Retinal pigment epithelial cell (primary cell): ENCODE measurements around the gene COG5.

Source experiments
- DNase-seq: peaks from one replicate; pipeline ENCODE4 v3.0.0-alpha.2; 2010; ENCODE audit warnings: low read depth
- H3K4me3 ChIP-seq: 2 replicates; pipeline ENCODE4 v1.5.1; 2011; ENCODE audit warnings: mild to moderate bottlenecking, low read length, control low read depth, moderate library complexity
- TF ChIP-seq, protein P1 (sequence below): conservative IDR thresholded peaks from 2 replicates; pipeline ENCODE4 v1.5.1; 2011; ENCODE audit warnings: low read depth, low read length, control low read depth, inconsistent platforms

The COG5 gene

DNA sequence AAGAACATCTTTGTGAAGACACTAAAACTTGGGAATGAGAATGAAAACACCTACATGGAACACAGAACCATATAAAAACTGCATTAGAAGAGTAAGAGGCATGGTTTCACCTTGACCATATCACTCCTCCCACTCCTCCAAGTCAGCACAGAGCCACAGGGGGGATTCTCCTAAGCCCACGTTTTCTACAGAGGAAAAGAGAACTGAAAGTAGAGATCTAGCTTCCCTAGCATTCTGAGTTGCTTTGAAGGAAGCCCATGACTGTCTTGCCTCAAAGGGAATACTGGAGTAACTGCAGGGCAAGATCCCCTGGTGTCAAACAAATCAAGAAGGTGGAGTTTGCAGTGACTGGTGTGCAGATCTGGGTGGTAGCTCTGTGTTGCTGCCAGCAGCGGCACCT is 351.0 kb downstream of the COG5 start:
- TF ChIP-seq, protein P1, sequence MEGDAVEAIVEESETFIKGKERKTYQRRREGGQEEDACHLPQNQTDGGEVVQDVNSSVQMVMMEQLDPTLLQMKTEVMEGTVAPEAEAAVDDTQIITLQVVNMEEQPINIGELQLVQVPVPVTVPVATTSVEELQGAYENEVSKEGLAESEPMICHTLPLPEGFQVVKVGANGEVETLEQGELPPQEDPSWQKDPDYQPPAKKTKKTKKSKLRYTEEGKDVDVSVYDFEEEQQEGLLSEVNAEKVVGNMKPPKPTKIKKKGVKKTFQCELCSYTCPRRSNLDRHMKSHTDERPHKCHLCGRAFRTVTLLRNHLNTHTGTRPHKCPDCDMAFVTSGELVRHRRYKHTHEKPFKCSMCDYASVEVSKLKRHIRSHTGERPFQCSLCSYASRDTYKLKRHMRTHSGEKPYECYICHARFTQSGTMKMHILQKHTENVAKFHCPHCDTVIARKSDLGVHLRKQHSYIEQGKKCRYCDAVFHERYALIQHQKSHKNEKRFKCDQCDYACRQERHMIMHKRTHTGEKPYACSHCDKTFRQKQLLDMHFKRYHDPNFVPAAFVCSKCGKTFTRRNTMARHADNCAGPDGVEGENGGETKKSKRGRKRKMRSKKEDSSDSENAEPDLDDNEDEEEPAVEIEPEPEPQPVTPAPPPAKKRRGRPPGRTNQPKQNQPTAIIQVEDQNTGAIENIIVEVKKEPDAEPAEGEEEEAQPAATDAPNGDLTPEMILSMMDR, result no peak
- H3K4me3 ChIP-seq, result no peak overlapping the region
- no peak for DNase-seq

GRCh38 chr7:107210400-107210799 is 353.3 kb downstream of the COG5 start:
- TF ChIP-seq, protein P1, result no peak
- no peak overlapping the region for H3K4me3 ChIP-seq
- no peak for DNase-seq

DNA sequence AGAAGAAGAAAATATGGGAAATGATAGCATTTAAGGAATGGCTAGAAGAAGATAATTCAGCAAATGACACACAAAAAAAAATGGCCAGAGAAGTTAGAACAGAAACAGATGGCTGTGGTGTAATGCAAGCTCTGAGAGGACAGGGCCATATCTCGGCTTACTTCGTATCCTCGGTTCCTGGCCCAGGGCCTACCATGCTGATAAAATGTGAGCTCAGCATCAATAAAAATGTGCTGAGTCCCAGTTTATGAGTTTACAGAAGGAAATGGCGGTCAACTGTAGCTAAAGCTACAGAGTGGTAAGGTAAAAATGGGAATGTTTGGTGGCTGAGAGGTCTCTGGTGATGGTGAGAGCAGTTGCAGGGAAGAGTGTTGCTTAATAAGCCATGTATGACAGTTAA is 354.2 kb downstream of the COG5 start:
- H3K4me3 ChIP-seq, result no peak overlapping the region
- DNase-seq, result no peak
- TF ChIP-seq, protein P1, result no peak

- no peak overlapping the region for H3K4me3 ChIP-seq
Measured at GRCh38 chr7:107208563-107208962, 355.2 kb downstream of the COG5 start.

DNA sequence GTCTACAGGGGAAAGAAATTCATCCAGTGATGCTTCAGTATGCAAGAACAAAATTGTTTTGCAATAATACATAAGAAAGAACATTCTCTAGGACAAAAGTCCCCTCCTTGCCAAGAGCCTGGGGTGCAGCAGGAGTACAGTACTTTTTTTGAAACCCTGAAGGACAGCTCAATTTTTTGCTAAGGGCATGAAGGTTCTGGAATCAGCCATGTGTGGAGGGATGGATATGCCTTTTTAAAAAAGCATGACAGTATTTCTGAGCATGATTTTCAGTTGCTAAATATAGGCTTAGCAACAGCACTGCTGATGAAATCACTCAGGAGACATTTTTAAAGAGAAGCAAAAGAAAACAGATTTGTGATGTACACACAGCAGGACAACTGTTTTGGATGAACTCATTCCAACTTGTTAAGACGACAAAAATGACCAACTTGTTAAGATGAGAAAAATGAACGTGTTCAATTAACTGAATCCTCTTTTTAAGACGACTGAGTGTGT is 355.6 kb downstream of the COG5 start:
- H3K4me3 ChIP-seq, result no peak overlapping the region
- no peak for DNase-seq
- TF ChIP-seq, protein P1, result no peak

More at GRCh38 chr7:107208563-107208962, 355.2 kb downstream of the COG5 start:
- no peak for DNase-seq
- TF ChIP-seq, protein P1, result no peak

DNA sequence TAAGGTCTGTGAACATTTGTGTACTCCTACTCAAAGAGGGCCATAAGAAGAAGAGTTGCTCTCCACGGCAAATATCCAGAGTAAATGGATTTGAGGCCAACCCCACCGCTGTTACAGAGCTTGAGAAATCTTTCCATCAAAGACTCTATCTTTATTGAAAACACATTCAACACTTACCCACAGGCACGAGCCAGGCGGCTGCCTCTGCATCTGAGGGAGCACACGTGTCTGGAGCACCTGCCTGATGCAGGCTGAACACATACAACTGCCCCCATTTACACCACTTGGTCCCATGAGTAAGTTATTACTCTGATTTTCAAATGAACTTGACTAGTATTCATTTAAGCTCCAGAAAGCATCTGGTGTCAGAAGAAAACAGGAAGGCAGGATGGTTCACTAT is 356.3 kb downstream of the COG5 start:
- H3K4me3 ChIP-seq, result no peak overlapping the region
- no peak for DNase-seq
- TF ChIP-seq, protein P1, result no peak

GRCh38 chr7:107206706-107207105 is 357.0 kb downstream of the COG5 start:
- TF ChIP-seq, protein P1, result no peak
- DNase-seq, result peak; percentile 41
- no peak overlapping the region for H3K4me3 ChIP-seq
